ENCODE measurements around the gene DAPL1.

DAPL1 gene, protein sequence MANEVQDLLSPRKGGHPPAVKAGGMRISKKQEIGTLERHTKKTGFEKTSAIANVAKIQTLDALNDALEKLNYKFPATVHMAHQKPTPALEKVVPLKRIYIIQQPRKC

DNA sequence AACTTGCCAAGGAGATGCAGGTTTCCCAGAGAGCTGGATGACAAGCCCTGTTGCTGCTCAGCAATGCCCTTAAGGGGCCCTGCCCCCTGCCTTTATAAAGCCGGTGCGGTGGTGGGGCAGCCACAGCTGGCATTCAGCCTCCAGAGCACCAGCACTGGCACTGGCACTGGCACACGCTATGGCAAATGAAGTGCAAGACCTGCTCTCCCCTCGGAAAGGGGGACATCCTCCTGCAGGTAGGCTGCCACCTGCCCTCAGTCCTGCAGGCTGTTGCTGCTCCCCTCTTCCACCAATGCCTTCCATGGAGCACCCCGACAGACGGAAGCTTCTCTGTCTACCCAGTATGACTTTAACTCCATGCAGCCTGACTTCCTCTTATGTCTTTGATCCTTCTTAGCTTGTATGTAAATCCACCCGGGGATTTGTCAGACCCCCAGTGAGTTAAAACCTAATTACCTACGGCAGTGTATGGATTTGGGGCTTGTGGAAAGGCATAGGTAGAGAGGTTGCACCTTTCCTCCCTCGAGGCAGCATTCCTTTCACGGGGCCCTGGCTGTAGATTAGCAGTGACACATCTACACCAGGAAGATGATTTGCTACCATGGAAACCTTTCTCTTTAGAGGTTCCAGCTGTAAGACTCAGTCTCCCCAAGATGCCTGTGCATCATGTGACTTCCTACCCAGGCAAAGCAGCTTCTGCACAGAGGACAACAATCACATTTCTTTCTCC, at the start of gene DAPL1:
TSS of gene DAPL1 (plus strand) at position 123 of the 730 bp plus-strand sequence. CDS start at position 179, 56 bp downstream.
- peak; percentile 39 for DNase-seq (ENCODE audit: low read depth)
- H3K4me3 ChIP-seq (ENCODE audit: low read length), result peak within 1 kb of the TSS; percentile 14

DNA sequence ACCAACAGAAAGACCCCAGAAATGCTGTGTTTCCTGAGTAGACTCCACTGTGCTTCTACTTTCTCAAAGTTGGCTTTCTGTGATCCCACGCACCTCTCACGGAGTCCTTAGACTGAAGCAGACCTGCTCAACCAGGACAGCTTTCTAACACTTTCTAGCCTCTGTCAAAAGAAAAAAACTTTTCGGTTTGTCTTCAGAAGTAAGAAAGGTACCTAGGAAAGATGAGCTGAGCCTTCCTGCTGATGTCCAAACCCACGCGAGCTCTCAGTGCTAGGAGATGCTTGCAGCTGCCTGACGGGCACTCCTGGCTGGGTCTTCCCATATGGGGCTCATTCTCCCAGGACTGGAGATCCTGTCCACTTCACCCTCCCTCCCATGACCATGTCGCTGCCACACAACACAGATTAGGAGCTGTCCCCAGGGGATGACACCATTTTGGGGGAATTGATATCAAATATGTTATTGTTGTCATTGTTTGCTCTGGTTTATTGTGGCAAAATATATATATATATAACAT, 49.2 kb upstream of the DAPL1 start:
- no peak for DNase-seq (ENCODE audit: low read depth)
- TF ChIP-seq, protein P1, sequence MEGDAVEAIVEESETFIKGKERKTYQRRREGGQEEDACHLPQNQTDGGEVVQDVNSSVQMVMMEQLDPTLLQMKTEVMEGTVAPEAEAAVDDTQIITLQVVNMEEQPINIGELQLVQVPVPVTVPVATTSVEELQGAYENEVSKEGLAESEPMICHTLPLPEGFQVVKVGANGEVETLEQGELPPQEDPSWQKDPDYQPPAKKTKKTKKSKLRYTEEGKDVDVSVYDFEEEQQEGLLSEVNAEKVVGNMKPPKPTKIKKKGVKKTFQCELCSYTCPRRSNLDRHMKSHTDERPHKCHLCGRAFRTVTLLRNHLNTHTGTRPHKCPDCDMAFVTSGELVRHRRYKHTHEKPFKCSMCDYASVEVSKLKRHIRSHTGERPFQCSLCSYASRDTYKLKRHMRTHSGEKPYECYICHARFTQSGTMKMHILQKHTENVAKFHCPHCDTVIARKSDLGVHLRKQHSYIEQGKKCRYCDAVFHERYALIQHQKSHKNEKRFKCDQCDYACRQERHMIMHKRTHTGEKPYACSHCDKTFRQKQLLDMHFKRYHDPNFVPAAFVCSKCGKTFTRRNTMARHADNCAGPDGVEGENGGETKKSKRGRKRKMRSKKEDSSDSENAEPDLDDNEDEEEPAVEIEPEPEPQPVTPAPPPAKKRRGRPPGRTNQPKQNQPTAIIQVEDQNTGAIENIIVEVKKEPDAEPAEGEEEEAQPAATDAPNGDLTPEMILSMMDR (IDR thresholded peaks at IDR 0.05; ENCODE audit: insufficient read depth, low read depth, low read length, missing control alignments), result no peak
- no peak overlapping the region for H3K4me3 ChIP-seq (ENCODE audit: low read length)

More for the DNA sequence above, at the start of gene DAPL1:
- TF ChIP-seq, protein P1 (IDR thresholded peaks at IDR 0.05; ENCODE audit: insufficient read depth, low read depth, low read length, missing control alignments), result no peak

DNA sequence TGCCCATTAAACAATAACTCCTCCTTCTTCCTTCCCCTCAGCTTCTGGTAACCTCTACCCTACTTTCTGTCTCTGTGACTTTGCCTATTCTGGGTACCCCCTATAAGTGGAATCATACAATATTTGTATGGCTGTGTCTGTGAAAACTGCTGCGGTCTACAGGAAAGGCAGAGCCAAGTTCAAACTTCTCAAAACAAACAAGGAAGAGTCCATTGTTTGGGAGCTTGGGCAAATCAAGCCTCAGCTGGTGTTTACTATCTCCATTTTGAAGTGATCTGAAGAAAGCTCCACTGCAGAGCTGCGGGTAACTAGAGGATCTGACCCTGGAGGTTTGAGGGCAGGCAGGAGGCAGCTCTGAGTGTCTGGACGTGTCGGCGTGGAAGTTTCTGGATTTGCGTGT, 48.6 kb upstream of the DAPL1 start:
- H3K4me3 ChIP-seq (ENCODE audit: low read length), result no peak overlapping the region

DNA sequence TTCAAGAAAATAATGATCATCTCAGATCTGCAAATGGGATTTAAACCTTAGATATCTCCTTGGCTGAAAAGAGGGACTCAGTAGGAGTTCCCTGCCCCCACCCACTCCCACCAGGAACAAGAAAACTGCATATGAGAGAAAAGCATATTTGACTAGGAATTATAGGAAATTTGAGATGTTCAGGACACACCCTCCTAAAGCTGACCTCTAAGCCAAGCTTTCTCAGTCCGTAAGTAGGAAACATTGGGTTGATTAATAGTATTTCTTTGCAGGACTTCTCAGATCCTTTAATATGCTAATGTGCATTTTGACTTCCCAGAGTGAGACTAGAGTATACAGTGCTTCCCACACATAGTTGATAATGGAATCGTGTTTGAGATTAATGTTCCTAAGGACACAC, 47.8 kb upstream of the DAPL1 start:
- H3K4me3 ChIP-seq (ENCODE audit: low read length), result no peak overlapping the region
- no peak for DNase-seq (ENCODE audit: low read depth)
- TF ChIP-seq, protein P1 (IDR thresholded peaks at IDR 0.05; ENCODE audit: insufficient read depth, low read depth, low read length, missing control alignments), result no peak

More for the DNA sequence above, 48.6 kb upstream of the DAPL1 start:
- TF ChIP-seq, protein P1 (IDR thresholded peaks at IDR 0.05; ENCODE audit: insufficient read depth, low read depth, low read length, missing control alignments), result no peak
- no peak for DNase-seq (ENCODE audit: low read depth)

DNA sequence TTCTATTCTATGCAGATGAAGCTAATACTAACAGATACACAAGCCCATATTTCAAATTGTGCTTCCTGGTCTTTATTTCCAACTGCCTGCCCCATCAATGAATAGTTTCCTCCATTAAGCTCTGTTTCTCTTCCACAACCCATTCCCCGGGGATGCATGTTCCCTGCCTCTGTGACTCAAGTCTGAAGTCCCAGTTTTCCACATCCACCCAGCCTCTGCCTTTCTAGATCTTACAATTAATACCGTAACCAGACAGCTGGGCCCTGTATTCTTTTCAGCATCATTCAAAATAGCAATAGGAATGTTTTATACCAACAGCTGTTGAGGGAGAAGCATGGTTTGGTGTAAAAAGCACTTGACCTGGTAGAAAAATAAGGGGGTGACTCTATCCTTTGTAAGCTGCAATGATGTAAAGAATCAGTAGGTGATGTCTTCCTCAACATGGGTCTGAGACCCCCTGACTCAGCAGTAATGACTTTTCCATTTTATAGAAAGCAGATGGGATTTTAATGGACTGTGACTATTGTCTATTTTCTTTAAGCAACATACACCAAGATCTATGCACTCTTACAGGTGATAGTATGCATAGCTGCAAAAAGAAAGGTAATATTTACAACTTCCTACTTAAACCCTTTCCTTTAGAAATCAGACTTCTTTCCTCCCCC, 46.1 kb upstream of the DAPL1 start:
- DNase-seq (ENCODE audit: low read depth), result no peak
- no peak overlapping the region for H3K4me3 ChIP-seq (ENCODE audit: low read length)
- TF ChIP-seq, protein P1 (IDR thresholded peaks at IDR 0.05; ENCODE audit: insufficient read depth, low read depth, low read length, missing control alignments), result no peak

DNA sequence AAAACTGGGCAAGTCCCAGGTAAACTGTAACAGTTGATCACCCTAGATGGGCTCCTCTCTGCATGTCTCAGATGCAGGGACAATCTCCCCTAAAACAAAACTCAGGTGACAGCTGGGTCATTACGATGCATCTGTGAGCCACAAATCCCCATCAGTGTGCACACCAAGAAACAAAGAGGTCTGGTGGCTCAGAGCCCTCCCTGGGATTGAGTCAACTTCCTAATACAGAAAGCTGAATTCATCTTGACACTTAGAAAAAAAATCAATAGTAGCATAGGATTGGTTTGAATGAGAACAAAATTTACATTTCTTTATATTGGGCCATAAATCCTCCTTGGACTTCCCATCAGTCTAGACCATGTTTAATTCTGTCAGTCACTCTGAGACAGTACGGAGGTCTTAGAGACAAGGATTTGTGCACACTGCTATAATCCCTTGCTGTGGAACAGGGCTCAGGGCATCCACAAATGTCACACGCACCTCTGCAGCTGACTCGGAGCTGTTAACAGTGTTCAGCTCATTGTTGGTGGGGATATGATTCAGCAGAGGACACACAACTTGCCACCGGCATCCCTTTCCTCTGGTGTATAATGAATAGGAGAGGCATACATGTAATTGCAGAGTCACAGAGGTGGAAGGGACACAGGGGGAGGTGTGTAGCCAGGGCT, 44.5 kb upstream of the DAPL1 start:
- TF ChIP-seq, protein P1 (IDR thresholded peaks at IDR 0.05; ENCODE audit: insufficient read depth, low read depth, low read length, missing control alignments), result no peak
- no peak overlapping the region for H3K4me3 ChIP-seq (ENCODE audit: low read length)
- DNase-seq (ENCODE audit: low read depth), result no peak

Measured in epithelial cell of esophagus (primary cell).